ENCODE data around the gene DAPP1.

GRCh38 chr4:99825272-99825671 lies 8.6 kb downstream of the DAPP1 start:
- TF ChIP-seq CTCF (IDR thresholded peaks at IDR 0.05) (no peak), POLR2AphosphoS5 (IDR thresholded peaks at IDR 0.05) (no peak)
